ENCODE results near the gene MS4A3. TPM values are rescaled to one million over a fixed set of nuclear protein-coding genes. Genes with fewer than 3 reads are reported as not detected.
"Not testable (repeated sequence)": the region's sequence is repeated elsewhere in the genome, so short reads cannot be mapped to it uniquely, and the experiment has no call there.

MS4A3 gene
- polyA plus RNA-seq, 3 donors: 0.77 to 1.1 (median 0.99) TPM

- DNase-seq: no peak
Observed at GRCh38 chr11:60088364-60088763, 31.9 kb downstream of the MS4A3 start, which contains the start of gene MS4A2. Gene MS4A2 (plus strand): TSS chr11:60088664. CDS start chr11:60088766, 102 bp downstream.

DNA sequence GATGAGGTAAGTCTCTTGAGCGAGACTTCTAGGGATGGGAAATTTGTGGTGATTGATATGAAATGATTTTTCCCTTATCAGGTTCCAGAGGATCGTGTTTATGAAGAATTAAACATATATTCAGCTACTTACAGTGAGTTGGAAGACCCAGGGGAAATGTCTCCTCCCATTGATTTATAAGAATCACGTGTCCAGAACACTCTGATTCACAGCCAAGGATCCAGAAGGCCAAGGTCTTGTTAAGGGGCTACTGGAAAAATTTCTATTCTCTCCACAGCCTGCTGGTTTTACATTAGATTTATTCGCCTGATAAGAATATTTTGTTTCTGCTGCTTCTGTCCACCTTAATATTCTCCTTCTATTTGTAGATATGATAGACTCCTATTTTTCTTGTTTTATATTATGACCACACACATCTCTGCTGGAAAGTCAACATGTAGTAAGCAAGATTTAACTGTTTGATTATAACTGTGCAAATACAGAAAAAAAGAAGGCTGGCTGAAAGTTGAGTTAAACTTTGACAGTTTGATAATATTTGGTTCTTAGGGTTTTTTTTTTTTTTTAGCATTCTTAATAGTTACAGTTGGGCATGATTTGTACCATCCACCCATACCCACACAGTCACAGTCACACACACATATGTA, 39.1 kb downstream of the MS4A3 start:
- DNase-seq: no peak

DNA sequence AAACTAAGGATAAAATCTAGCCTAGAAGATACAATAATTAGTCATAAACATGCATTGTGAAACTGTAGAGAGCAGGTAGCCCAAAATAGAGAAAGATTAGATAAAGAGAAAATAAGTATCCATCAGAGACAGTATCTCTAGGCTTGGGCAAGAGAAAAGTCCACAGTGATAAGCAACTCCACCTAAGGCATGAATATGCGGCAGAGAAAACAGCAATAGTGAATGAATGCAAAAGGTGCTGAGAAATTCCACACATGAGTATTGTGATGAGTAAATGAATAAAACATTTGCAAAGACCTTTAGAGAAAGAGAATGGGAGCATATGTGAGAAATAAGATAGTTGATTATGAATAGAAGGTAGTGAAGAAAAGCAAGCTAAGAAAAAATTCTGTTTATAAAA, 40.7 kb downstream of the MS4A3 start:
- DNase-seq: no peak

GRCh38 chr11:60098508-60098907, 42.0 kb downstream of the MS4A3 start:
- no peak for DNase-seq

- no peak for DNase-seq
Observed at GRCh38 chr11:60100516-60100915, 44.1 kb downstream of the MS4A3 start.

- not testable (repeated sequence) for DNase-seq
Observed at GRCh38 chr11:60101368-60101767, 44.9 kb downstream of the MS4A3 start.

DNA sequence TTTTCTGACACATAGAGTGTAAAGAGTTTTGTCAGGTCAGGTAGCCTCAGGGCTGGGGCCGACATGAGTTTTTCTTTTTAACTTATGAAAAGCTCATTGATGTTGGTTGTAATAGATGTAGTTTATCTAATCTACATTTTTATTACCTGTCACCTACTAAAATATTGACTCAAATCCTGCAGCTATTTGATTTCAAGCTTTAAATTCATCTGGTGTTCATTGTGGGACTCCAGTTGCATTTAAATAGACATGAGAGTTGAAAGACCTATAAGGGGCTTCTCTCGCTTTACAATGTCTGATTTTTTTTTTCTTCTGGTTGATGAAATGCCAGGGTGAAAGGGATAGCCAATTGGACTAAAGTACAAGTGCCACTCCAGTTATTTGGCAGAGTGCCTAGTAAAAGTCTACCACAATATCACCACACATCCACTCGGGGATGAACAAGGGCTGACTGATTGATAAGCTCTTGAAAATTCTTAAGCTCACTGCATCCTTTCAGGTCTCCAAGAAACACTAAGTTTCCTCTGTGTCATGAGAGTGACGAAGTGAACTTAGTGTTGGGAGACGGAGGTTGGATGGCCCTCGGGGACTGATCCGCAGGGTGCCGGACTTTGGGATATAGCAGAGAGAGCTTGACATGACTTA, 48.1 kb downstream of the MS4A3 start:
- not testable (repeated sequence) for DNase-seq

GRCh38 chr11:60108631-60109030, 52.2 kb downstream of the MS4A3 start:
- not testable (repeated sequence) for DNase-seq

DNA sequence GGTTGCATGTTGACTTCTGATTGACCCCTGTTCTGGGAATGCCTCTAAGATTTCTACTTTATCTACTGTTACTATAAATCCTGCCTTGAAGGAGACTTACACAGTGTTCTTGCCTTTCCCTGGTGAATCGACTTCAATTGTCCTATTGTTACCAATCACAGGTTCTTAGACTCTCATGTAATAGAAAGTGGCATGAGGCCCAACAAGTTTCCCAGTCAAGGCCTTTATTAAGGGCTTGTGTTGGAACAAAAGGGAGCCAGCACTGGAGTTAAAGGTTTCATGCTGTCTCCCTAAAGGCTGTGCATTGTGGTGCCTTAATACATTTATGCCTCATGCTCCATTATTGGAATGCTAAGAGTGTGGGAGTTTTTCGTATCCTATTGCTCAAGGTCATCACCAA, 55.3 kb downstream of the MS4A3 start:
- no peak for DNase-seq

DNA sequence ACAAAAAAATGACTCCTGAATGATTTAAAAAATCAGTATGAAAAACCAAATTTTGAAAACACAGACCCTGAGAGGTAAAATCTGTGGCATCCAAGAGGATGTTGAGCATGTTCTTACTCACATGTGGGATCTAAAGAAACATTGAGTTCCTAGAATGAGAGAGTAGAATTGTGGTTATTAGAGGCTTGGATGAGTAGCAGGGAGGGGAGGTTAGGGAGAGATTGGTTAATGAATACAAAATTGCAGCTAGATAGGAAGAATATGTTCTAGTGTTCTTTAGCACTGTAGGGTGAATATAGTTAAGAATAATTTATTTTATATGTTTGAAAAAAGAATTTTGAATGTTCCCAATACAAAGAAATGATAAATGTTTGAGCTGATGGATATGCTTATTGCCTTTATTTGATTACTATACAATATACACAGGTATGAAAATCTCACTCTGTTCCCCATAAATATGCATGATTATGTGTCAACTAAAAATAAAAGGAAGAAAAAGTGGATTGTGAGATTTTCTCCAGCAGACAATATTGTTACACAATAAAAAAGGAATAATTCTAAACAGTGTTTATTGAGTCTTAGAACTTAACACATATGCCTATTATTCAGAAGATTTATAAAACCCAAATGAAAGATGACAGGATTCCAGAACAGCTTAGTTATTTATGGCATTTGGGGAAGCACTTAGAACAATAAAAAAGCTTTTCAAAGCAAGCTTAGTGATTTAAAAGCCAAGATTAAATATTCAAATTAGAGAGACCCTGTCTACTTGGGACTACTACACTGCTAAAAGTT, 60.7 kb downstream of the MS4A3 start:
- DNase-seq: no peak

GRCh38 chr11:60118338-60118737, 61.9 kb downstream of the MS4A3 start:
- DNase-seq: no peak

GRCh38 chr11:60119710-60120109, 63.2 kb downstream of the MS4A3 start:
- no peak for DNase-seq

Other genes starting within 250 kb of the MS4A3 start
- gene MRPL16, start 245.9 kb upstream of the MS4A3 start, polyA plus RNA-seq (ENCODE audit: insufficient read length in 3 of 3): 10 to 100 TPM; 58.6 to 67.7 (median 63.3) TPM
- gene CBLIF, start 211.2 kb upstream of the MS4A3 start, polyA plus RNA-seq (ENCODE audit: insufficient read length in 3 of 3): under 1 TPM in 2 of 3 donors, not detected in 1; 0.27 to 0.35 TPM
- gene TCN1, start 190.2 kb upstream of the MS4A3 start, polyA plus RNA-seq (ENCODE audit: insufficient read length in 3 of 3): under 1 TPM in 2 of 3 donors, not detected in 1; 0.16 to 0.34 TPM
- not detected for gene OOSP3, start 177.9 kb upstream of the MS4A3 start, polyA plus RNA-seq (ENCODE audit: insufficient read length in 3 of 3)
- not detected for gene OOSP1, start 118.2 kb upstream of the MS4A3 start, polyA plus RNA-seq (ENCODE audit: insufficient read length in 3 of 3)
- not detected for gene OOSP4A, start 92.6 kb upstream of the MS4A3 start, polyA plus RNA-seq (ENCODE audit: insufficient read length in 3 of 3)
- gene OOSP4B, start 39.5 kb upstream of the MS4A3 start, polyA plus RNA-seq (ENCODE audit: insufficient read length in 3 of 3): under 1 TPM in 1 of 3 donors, not detected in 2; 0.12 TPM
- gene OOSP2, start 16.3 kb upstream of the MS4A3 start, polyA plus RNA-seq (ENCODE audit: insufficient read length in 3 of 3): not detected
- gene MS4A2, start 32.0 kb downstream of the MS4A3 start, polyA plus RNA-seq (ENCODE audit: insufficient read length in 3 of 3): under 1 TPM in 2 of 3 donors, not detected in 1; 0.06 to 0.10 TPM
- gene MS4A6A, start 126.4 kb downstream of the MS4A3 start, polyA plus RNA-seq (ENCODE audit: insufficient read length in 3 of 3): 10 to 100 TPM; 17.4 to 18.0 (median 18.0) TPM
- gene MS4A4E, start 186.5 kb downstream of the MS4A3 start, polyA plus RNA-seq (ENCODE audit: insufficient read length in 3 of 3): 1 to 10 TPM in 2 of 3 donors, under 1 TPM in 1; 0.94 to 1.5 (median 1.1) TPM
- gene MS4A4A, start 224.0 kb downstream of the MS4A3 start, polyA plus RNA-seq (ENCODE audit: insufficient read length in 3 of 3): 1 to 10 TPM; 5.1 to 9.9 (median 6.4) TPM